GM18499 (cell line): Measurements from ENCODE around the gene CSNK1A1L.

ENCODE experiments used
- ATAC-seq: cut with Tn5 transposase; IDR thresholded peaks from one replicate; pipeline ENCODE4 v1.9.1; 2021; ENCODE audit warnings: moderate number of reproducible peaks; ENCODE audit not compliant: insufficient read depth, unreplicated experiment

The CSNK1A1L gene

DNA sequence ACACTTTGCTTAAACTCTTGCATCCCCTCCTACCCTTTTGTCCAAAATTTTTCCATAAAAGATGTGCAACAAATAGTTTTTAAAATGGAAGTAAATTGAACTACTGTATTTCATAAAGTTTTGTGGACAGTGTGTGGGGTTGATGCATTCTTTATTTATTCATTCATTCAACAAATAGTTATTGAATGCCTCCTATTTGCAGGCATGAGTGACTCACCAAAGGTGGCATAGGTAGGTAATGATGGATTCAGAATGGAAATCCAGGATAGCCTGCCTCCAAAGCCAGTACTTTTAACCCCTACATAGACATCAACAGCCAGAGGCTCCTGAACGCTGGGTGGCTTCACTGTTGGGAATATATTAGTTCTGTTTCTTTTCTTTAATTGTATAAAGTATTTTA is 2.4 kb upstream of the CSNK1A1L start:
- no peak for ATAC-seq

DNA sequence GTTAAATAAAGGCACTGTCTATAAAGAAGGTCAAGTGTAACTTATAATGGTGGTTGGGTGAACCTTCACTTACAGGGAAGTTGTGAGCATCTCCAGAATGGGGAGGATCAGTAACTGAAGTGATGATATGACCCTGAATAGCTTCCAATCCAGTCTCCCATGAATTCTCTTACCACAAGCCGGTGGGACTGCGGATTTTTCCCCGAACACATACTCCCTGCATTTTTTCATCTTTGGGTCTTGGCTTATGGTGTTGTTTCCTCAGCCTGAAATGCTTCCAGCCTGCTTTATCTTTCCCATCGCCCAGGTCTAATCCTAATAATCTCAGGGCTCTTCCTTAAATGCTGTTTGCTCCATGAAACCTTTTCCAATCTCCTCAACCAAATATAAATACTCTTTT is 2.0 kb upstream of the CSNK1A1L start:
- no peak for ATAC-seq

- no peak for ATAC-seq
Observed at GRCh38 chr13:37106642-37107041, 1.2 kb upstream of the CSNK1A1L start.

- no peak for ATAC-seq
Observed at GRCh38 chr13:37102896-37103295, 2.6 kb downstream of the CSNK1A1L start.

DNA sequence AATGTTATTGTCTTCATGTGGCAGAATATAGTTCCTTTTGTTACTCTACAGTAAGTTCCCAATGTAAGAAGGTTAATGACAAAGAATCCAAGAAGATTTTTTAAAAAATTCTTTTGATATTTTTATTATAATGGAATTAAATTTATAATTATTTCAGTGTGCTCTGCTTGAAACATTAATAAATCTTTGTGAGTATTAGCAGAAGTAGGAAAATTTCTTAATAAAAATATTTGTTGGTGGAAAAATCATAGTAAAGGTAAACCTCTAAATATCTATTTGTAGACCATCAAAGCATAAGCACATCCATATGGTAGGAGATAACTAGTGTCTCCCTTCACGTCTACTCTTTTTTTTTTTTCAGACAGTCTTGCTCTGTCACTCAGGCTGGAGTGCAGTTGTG is 4.3 kb downstream of the CSNK1A1L start:
- no peak for ATAC-seq

- ATAC-seq: no peak
Observed at GRCh38 chr13:37100731-37101130, 4.7 kb downstream of the CSNK1A1L start.

GRCh38 chr13:37097076-37097475 is 8.4 kb downstream of the CSNK1A1L start:
- ATAC-seq: no peak

DNA sequence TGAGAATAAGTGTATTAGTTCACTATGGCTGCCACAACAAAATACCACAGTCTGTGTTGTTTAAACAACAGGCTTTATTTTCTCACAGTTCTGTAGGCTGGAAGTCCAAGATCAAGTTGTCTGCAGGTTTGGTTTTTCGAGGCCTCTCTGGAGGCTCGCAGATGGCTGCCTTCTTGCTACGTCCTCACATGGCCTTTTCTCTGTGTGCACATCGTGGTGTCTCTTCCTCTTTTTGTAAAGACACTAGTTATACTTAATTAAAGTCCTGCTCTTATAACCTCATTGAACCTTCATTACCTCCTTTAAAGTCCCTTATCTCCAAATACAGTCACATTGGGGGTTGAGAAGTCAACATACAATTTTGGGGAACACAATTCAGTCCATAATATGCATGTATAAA is 10.6 kb downstream of the CSNK1A1L start:
- no peak for ATAC-seq

DNA sequence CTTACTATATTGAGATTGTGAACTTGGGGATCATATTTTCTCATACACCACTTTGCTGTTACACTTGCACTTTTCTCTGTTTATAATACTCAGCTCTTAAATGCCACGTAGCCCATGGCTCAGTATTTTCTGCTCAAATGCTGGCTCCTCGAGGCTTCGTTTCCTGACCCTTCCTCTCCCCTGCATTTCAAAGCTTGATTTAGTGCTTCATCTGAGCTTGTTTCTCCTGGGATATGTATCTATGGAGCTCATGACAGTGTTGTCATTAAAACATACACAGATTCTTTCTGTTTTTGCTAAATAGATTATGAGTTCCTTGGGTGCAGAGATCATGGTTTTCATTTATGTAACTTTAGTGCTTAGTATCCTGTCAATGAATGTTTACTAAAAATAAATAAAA is 11.4 kb downstream of the CSNK1A1L start:
- no peak for ATAC-seq

GRCh38 chr13:37091835-37092234 is 13.6 kb downstream of the CSNK1A1L start:
- ATAC-seq: no peak

GRCh38 chr13:37090912-37091311 is 14.6 kb downstream of the CSNK1A1L start:
- no peak for ATAC-seq

DNA sequence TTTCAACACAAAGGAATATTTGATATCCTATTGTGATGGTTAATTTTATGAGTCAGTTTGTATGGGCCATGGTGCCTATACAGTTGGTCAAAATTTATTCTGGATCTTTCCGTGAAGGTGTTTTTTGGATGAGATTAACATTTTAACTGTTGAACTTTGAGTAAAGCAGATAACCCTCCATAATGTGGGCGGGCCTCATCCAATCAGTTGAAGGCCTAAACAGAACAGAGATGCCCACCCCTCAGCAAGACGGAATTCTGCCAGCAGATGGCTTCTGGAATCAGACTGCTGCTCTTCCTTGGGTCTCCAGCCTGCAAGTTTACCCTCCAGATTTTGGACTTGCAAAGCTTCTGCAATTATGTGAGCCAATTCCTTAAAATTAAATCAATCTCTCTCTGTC is 16.0 kb downstream of the CSNK1A1L start:
- ATAC-seq: no peak

- ATAC-seq: no peak
Observed at GRCh38 chr13:37087486-37087885, 18.0 kb downstream of the CSNK1A1L start.

DNA sequence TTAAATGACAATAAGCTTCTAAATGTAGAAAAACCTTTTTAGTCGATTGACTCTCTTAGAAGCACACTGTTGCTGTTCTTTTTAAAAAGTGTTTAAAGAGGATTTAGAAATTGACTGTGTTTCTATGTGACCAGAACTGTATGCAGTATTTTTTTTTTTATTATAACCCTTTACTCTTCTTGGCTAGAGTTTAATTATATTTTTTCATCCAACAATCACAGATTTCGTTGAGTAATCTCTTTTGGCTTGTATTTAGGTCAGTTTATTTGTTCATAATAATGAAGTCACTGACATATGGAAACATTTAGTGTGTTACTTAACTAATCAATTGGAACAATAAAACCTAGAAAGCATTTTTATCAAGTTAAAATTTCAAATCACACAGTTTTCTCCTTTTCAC is 19.9 kb downstream of the CSNK1A1L start:
- no peak for ATAC-seq

DNA sequence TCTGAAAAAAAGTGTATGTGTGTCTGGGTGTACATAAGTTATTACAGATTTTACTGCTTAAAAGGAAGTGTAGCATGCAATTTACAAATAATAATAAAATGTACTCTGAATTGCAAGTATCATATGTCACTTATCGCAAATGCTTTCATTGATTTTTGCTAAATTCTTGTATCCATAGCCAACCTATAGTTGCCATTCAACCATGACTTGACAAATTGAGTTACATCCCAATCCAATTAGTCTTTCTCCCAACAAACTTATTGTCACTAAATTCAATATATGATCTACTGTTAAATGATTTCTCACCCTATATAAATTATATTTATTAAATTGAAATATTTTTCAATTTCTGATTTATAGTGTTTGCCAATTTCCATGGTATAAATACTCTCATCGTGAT is 28.6 kb downstream of the CSNK1A1L start:
- ATAC-seq: no peak

GRCh38 chr13:37075164-37075563 is 30.3 kb downstream of the CSNK1A1L start:
- no peak for ATAC-seq

DNA sequence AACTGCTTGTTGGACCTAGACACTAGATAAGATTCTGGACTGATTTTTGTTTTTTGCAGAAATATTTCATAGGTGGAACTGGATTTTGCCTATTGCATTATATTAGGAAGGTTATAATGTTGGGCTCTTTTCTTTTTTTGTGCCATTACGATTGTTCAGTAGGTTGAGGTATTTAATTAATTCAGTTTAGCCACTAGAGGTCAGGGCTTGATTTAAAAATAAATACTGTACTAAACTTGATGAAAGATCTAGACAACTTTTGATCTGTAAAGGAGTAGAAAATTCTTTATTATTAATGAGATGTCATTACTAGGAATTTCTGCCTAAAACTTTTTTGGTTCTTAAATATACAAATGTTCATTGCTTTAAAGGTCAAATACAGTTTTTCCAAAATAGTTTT is 30.8 kb downstream of the CSNK1A1L start:
- ATAC-seq: no peak

- no peak for ATAC-seq
Observed at GRCh38 chr13:37072024-37072423, 33.4 kb downstream of the CSNK1A1L start.

DNA sequence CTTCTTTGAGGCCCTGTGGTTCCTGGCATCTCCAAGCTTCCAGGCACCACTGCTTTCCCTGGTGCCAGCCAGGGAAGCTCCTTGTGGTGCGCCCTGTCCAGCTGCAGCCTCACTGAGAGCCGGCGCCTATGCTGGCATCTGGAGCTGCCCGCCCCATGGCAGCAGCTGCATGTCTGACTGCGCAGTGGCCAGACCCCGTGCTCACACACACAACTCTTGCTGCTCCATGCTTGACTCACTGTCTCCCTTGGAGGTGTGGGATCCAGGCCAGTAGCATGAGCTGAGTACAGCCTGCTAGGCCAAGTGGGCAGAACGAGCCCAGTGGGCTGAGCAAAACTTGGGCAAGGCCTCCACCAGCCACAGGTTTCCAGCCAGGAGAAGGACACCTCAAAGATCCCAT is 34.5 kb downstream of the CSNK1A1L start:
- no peak for ATAC-seq

DNA sequence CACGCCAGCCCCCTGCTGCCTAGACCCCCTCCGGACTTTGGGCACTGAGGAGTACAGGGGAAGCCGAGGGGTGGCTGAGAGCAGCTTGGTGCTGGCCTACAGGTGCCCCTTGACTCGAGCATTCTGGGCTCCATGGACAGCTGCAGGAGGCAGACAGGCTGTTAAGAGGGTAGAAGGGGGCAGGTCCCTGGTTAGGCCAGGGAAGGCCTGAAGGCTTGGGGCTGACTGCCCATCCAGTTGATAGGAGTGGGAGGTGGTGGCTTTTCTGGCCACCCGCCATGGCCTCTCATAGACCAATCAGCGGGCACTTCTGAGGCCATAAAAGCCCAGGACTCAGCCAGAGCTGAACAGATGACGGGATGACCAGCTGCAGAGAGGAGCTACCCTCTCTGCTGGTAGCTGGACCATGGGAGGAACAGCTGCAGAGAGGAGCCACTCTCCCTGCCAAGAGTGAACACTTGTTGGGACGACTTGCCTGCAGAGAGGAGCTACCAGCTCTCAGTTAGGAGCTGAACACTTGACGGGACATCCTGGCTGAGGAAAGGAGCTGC is 35.2 kb downstream of the CSNK1A1L start:
- ATAC-seq: no peak

DNA sequence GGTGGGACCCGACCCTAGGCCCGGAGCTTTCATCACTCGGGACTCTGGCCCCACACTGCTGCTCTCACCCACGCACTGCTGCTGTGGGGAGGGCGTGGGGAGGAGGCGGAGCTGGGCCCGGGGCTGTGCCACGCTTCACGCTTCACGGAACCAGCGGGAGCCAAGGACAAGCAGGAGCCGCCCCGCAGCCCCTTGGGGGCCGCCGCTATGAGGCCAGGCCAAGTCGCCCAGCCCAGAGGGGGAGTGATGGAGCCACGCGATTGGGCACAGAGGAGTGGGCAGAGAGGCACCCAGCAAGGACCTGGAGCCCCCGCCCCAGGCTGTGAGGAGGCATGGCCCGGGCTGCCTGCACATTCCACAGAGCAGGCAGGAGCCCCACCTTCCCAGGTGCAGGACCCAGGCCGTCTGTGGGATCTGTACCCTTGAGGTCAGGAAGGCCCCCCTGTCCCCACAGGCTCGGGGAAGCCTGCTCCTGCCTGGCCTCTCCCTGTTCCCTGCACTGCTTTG is 35.8 kb downstream of the CSNK1A1L start:
- no peak for ATAC-seq

DNA sequence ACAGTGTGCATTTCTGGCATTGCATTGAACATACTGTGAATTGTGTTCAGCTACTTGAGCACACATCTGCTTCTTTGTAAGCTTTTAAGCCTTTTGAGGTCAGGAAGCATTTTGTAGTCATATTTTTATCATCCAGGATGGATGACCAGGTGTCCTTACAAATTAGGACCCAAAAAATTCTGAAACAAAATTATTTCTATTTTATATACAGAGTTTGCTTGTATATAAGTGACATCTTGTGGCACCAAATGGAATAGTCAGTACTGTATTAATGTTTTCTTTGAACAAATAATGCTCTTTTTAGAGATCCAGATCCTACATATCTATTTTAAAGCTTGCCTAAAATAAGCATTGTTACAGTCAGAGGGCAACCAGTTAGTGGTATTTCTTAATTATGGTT is 36.5 kb downstream of the CSNK1A1L start:
- ATAC-seq: no peak

DNA sequence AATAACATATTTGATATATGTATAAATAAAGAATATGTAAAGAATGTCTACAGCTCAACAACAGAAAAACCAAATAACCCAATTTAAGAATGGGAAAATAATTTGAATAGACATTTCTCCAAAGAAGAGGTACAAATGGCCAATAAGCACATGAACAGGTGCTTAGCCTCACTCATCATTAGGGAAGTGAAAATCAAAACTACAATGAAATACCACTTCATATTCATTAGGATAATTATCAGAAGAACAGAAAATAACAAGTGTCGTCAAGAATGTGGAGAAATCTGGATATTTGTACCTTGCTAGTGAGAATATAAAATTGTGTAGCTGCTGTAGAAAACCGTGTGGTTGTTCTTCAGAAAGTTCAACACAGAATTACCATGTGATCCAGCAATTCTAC is 37.6 kb downstream of the CSNK1A1L start:
- ATAC-seq: peak; percentile 50
